ENCODE measurements around the gene CDCP2.

DNA sequence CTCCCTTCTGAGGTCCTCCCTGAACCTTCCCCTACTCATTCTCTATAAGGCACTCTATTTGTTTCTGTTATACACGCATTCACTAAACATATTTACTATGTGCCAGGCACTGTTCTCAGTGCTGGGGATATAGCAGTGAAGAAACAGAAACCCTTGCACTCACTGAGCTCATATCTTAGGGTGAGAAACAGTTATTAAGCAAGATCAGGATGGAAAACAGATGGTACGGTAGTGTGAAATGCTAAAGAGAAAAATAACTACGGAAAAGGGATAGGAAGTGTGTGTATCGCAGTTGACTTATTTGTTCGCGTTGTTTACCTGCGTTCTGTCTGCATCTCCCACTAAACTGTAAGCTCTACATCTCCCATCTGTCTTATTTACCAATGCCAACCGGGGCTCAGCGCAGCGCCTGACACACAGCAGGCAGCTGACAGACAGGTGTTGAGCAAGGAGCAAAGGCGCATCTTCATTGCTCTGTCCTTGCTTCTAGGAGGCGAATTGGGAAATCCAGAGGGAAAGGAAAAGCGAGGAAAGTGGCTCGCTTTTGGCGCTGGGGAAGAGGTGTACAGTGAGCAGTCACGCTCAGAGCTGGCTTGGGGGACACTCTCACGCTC, 46.5 kb upstream of the CDCP2 start:
- TF ChIP-seq EP300 (IDR thresholded peaks at IDR 0.05), result no peak
- TF ChIP-seq, protein P1, sequence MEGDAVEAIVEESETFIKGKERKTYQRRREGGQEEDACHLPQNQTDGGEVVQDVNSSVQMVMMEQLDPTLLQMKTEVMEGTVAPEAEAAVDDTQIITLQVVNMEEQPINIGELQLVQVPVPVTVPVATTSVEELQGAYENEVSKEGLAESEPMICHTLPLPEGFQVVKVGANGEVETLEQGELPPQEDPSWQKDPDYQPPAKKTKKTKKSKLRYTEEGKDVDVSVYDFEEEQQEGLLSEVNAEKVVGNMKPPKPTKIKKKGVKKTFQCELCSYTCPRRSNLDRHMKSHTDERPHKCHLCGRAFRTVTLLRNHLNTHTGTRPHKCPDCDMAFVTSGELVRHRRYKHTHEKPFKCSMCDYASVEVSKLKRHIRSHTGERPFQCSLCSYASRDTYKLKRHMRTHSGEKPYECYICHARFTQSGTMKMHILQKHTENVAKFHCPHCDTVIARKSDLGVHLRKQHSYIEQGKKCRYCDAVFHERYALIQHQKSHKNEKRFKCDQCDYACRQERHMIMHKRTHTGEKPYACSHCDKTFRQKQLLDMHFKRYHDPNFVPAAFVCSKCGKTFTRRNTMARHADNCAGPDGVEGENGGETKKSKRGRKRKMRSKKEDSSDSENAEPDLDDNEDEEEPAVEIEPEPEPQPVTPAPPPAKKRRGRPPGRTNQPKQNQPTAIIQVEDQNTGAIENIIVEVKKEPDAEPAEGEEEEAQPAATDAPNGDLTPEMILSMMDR (IDR thresholded peaks at IDR 0.05), result no peak
- no peak for TF ChIP-seq POLR2A (IDR thresholded peaks at IDR 0.05)
